GM12892 (cell line): ENCODE measurements around the gene PREX1.

Experiments used
- POLR2A ChIP-seq: IDR thresholded peaks from 2 replicates; pipeline ENCODE4 v1.6.1; 2011; ENCODE audit warnings: low read depth, low read length, control low read depth
- POLR2AphosphoS5 ChIP-seq: IDR thresholded peaks from 2 replicates; pipeline ENCODE4 v1.6.1; 2011; ENCODE audit warnings: low read depth, low read length, control low read depth

DNA sequence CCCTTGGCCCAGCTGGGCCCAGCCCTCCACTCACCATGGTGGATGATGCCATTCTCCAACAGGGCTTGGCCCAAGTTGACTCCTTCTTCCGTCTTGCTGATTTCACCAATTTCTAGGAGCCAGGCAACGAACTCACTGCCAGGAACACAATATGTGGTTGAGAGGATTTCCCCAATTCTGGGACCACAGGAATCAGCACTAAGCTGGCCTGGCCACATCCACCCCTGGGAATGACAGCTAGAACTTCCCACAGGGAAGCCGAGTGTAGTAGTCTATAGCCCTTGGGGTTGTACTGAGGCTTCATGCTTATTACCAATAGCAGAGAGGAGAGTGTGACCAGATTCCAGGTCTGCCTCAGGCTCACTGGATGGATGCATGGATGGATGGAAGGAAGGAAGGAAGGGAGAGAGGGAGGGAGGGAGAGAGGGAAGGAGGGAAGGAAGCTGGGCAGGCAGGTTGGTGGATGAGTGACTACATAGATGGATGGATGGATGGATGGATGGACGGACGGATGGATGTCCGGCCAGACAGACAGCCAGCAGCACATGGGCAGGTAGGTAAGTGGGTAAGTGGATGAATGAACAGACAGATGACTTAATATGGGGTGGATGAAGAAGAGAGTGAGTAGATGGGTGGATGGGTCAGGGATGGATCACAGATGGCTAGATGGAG lies 146.5 kb downstream of the PREX1 start:
- TF ChIP-seq POLR2A (no peak), POLR2AphosphoS5 (no peak)
